ENCODE results near the gene ARFRP1. TPM values are rescaled to one million over a fixed set of nuclear protein-coding genes. Genes with fewer than 3 reads are reported as not detected.

ARFRP1 gene
- total RNA-seq, 1 experiment from 2014 or later = 42.7 TPM

DNA sequence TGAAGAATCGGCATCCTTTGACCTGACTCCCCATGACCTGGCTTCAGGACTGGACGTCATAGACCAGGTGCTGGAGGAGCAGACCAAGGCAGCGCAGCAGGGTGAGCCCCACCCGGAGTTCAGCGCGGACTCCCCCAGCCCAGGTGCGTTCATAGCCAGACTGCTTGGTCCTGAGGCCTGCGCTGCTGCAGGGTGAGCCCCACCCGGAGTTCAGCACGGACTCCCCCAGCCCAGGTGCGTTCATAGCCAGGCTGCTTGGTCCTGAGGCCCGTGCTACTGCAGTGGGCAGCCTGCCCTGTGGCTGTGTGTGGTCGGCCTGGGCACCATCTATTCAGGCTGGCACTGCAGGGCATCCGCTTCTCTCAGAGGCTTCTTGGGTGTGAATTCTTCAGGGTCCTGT lies 33.8 kb downstream of the ARFRP1 start:
- H3K23ac ChIP-seq (ENCODE audit: insufficient read length, low read depth, low read length) = no peak overlapping the region

More for the DNA sequence above, 33.8 kb downstream of the ARFRP1 start:
- H3K4me1 Mint-ChIP-seq = no peaks in the 10 kb centered on the region
- no peak overlapping the region for H3K4me3 Mint-ChIP-seq
- H3T11ph ChIP-seq (ENCODE audit: low read length) = no peak overlapping the region
- H3K4me1 ChIP-seq (ENCODE audit: insufficient read depth, low read length) = no peaks in the 10 kb centered on the region
- H2BK5ac ChIP-seq (ENCODE audit: insufficient read length, low read length) = no peak overlapping the region
- H2BK120ac ChIP-seq (ENCODE audit: low read depth, low read length, poor library complexity, severe bottlenecking) = no peak overlapping the region
- H3K27me3 ChIP-seq (ENCODE audit: insufficient read depth, low read length) = no peaks in the 10 kb centered on the region
- H3K9me3 Mint-ChIP-seq = no peaks in the 10 kb centered on the region; a peak in 1 of 5 replicates
- H3K9ac ChIP-seq (ENCODE audit: extremely low read depth, insufficient read length, low read length) = no peak overlapping the region
- no peak overlapping the region for H4K8ac ChIP-seq (replicated peaks; ENCODE audit: insufficient read length, low read depth, low read length)
- H2AFZ ChIP-seq (ENCODE audit: low read length) = no peak overlapping the region
- no peak overlapping the region for H3K4me2 ChIP-seq (ENCODE audit: insufficient read depth, insufficient read length, low read length)
- H3K27ac ChIP-seq (ENCODE audit: insufficient read length, low read depth, low read length) = no peak overlapping the region
- no peak overlapping the region for H2AK5ac ChIP-seq (ENCODE audit: insufficient read length, low read length)
- TF ChIP-seq, protein P1, sequence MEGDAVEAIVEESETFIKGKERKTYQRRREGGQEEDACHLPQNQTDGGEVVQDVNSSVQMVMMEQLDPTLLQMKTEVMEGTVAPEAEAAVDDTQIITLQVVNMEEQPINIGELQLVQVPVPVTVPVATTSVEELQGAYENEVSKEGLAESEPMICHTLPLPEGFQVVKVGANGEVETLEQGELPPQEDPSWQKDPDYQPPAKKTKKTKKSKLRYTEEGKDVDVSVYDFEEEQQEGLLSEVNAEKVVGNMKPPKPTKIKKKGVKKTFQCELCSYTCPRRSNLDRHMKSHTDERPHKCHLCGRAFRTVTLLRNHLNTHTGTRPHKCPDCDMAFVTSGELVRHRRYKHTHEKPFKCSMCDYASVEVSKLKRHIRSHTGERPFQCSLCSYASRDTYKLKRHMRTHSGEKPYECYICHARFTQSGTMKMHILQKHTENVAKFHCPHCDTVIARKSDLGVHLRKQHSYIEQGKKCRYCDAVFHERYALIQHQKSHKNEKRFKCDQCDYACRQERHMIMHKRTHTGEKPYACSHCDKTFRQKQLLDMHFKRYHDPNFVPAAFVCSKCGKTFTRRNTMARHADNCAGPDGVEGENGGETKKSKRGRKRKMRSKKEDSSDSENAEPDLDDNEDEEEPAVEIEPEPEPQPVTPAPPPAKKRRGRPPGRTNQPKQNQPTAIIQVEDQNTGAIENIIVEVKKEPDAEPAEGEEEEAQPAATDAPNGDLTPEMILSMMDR (conservative IDR thresholded peaks at IDR 0.05) = no peak
- no peaks in the 10 kb centered on the region for H3K9me3 ChIP-seq (ENCODE audit: control insufficient read depth, low read depth, low read length)
- no peak overlapping the region for H2BK20ac ChIP-seq (ENCODE audit: low read depth, low read length, poor library complexity, severe bottlenecking)
- no peak overlapping the region for H4K5ac ChIP-seq (ENCODE audit: insufficient read length, low read depth, low read length)
- DNase-seq = no peak
- H3K36me3 Mint-ChIP-seq (ENCODE audit: insufficient read depth in 1 of 3, low read depth in 3 of 3) = peaks cover 16 to 45% (median 40%) of the 10 kb centered on the region in 3 experiments; a peak in 6 of 7 replicates
- H3K18ac ChIP-seq (ENCODE audit: insufficient read length, low read depth, low read length) = no peak overlapping the region
- H3K14ac ChIP-seq (ENCODE audit: insufficient read depth, low read length) = no peak overlapping the region
- no peaks in the 10 kb centered on the region for H4K20me1 ChIP-seq (ENCODE audit: control insufficient read depth, insufficient read depth, insufficient read length)
- H3K23me2 ChIP-seq (ENCODE audit: insufficient read length, low read depth, low read length, poor library complexity, severe bottlenecking) = no peaks in the 10 kb centered on the region
- H3K27ac Mint-ChIP-seq = no peak overlapping the region; a peak in 1 of 7 replicates
- no peak overlapping the region for H4K91ac ChIP-seq (ENCODE audit: insufficient read length, low read depth, low read length)
- H3K79me2 ChIP-seq (ENCODE audit: insufficient read depth, low read length) = no peaks in the 10 kb centered on the region
- H3K4ac ChIP-seq (ENCODE audit: low read depth, low read length) = no peak overlapping the region
- no peak overlapping the region for H3K56ac ChIP-seq (ENCODE audit: insufficient read length, low read depth, low read length)
- H2BK12ac ChIP-seq (ENCODE audit: insufficient read length, low read depth, low read length) = no peak overlapping the region
- WGBS (ENCODE audit: extremely low coverage, insufficient read length, low lambda C conversion rate) = no CpG with 5 or more reads among the region's 14 CpGs
- no peaks in the 10 kb centered on the region for H3K27me3 Mint-ChIP-seq (ENCODE audit: low read depth)
- H2BK15ac ChIP-seq (ENCODE audit: low read depth, low read length) = no peak overlapping the region
- no peaks in the 10 kb centered on the region for H3K79me1 ChIP-seq (ENCODE audit: insufficient read depth, low read depth, low read length, poor library complexity, severe bottlenecking)
